Erythroblast (primary cell): ENCODE data around the gene DNAJC5G.

Experiments used
- GATA1 ChIP-seq: IDR thresholded peaks from 2 replicates; pipeline ENCODE4 v1.6.1; 2011; ENCODE audit warnings: low read depth, mild to moderate bottlenecking, control low read depth, low read length, moderate library complexity
- POLR2A ChIP-seq: IDR thresholded peaks from 2 replicates; pipeline ENCODE4 v1.6.1; 2011; ENCODE audit warnings: mild to moderate bottlenecking, low read length

DNA sequence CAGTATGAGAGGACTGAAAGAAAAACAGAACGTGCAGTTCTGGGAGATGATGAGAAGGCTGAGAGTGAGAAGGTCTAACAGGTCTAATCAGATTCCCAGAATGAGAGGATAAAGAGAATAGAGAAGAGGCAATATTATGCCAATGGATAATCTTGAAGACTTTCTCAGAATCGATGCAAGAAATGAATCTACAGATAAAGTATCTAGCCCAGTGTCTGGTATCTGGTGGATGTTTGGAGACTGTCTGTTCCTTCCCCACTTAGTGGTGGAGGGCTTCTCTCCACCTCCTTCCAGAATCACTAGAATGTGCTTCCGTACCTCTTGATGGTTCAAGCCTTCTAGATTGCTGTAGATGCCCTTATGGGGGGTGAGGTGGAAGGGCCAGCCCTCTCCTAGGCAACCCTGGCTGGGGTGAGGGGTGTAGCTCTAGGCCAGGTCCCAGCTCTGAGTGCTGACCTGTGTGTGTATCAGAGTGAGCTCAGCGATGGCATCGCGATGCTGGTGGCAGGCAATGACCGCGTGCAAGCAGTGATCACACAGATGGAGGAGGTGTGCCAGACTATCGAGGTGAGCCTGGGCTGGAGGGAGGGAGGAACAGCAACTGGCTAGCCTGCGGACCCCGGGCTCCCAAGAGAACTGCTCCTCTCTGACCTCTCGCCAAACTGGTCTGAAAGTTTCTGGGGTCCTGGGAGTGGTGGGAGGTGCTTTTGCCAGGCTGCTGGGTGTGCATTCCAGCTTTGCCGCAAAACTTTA is 29.4 kb downstream of the DNAJC5G start:
- TF ChIP-seq POLR2A = no peak
- TF ChIP-seq GATA1 = no peak
